SH-SY5Y (cell line): Measurements from ENCODE around the gene ZNF79.

Experiments used
- GATA2 ChIP-seq: IDR thresholded peaks from 2 replicates; pipeline ENCODE4 v1.6.1; 2011; ENCODE audit warnings: mild to moderate bottlenecking, low read depth, low read length
- GATA3 ChIP-seq: IDR thresholded peaks from 2 replicates; pipeline ENCODE4 v1.6.1; 2011; ENCODE audit warnings: low read depth, mild to moderate bottlenecking, low read length, moderate library complexity

DNA sequence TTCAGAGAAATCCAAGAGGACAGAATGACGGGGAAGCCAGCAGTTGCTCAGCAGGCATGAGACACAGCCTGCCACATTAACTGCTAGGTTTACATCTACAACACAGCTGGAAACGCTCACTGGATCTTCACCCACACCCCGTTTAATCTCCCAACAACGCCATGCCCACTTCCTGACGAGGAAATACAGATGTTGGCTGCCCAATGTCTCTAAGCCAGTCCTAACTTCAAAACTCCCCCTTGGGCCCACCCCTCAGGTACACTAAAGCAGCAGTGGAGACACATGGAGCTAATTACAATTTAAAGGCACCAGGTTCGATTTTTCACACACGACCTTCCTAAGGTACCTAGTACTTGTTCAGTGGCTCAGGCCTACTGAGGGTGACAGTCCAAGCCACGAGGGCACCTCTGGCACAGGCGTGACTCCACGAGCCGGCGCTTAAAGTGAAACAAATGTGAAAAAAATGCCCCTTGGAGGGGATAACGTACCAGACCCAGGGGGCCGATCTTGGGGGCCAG is 26.1 kb downstream of the ZNF79 start:
- TF ChIP-seq GATA2: no peak
- TF ChIP-seq GATA3: no peak
